Activated naive CD8-positive, alpha-beta T cell treated with anti-CD3 and anti-CD28 coated beads, Interleukin-2, amount 50 U/mL, for 24 hours (primary cell): ENCODE data around the gene FUT4.
A peak's percentile ranks its signal among the peaks of the same experiment; 100 is the strongest.
"Not testable (repeated sequence)": the region's sequence is repeated elsewhere in the genome, so short reads cannot be mapped to it uniquely, and the experiment has no call there.

ENCODE experiments used
- ATAC-seq: fragments of 150-1000 bp; cut with Tn5 transposase; one replicate; pipeline ENCODE4 v1.10.0; 2021
- DNase-seq: peaks from one replicate; pipeline ENCODE4 v3.0.0; 2021
- H3K27ac Mint-ChIP-seq: one replicate; pipeline ENCODE4 v1.8.0; 2021; ENCODE audit warnings: mild to moderate bottlenecking, mixed read lengths
- H3K27me3 Mint-ChIP-seq: one replicate; pipeline ENCODE4 v1.8.0; 2021; ENCODE audit warnings: mixed read lengths
- H3K36me3 Mint-ChIP-seq: one replicate; pipeline ENCODE4 v1.8.0; 2021; ENCODE audit warnings: low read depth, mixed read lengths
- H3K4me1 Mint-ChIP-seq: one replicate; pipeline ENCODE4 v1.8.0; 2021; ENCODE audit warnings: mixed read lengths
- H3K4me3 Mint-ChIP-seq: one replicate; pipeline ENCODE4 v1.8.0; 2021; ENCODE audit warnings: mild to moderate bottlenecking, moderate library complexity, mixed read lengths
- H3K9me3 Mint-ChIP-seq: one replicate; pipeline ENCODE4 v1.8.0; 2021; ENCODE audit warnings: mixed read lengths

Gene FUT4

GRCh38 chr11:94543695-94544645, at the start of gene FUT4:
Gene FUT4 (plus strand): TSS chr11:94543921. CDS start chr11:94544134, 213 bp downstream.
- DNase-seq (peak; percentile 78), ATAC-seq (peak; percentile 94)
- H3K36me3 Mint-ChIP-seq: peaks cover 4% of the 10 kb centered on the region
- peak within 1 kb of the TSS; percentile 94 for H3K27ac Mint-ChIP-seq
- peaks cover 3% of the 10 kb centered on the region for H3K27me3 Mint-ChIP-seq
- H3K4me3 Mint-ChIP-seq: peak within 1 kb of the TSS; percentile 90
- H3K4me1 Mint-ChIP-seq: peaks cover 40% of the 10 kb centered on the region
- no peaks in the 10 kb centered on the region for H3K9me3 Mint-ChIP-seq

GRCh38 chr11:94494126-94494680, 49.5 kb upstream of the FUT4 start:
- H3K4me1 Mint-ChIP-seq: peaks cover 31% of the 10 kb centered on the region
- DNase-seq (no peak), ATAC-seq (peak; percentile 73)
- peak overlapping the region; percentile 93 for H3K4me3 Mint-ChIP-seq
- no peaks in the 10 kb centered on the region for H3K9me3 Mint-ChIP-seq
- H3K27me3 Mint-ChIP-seq: no peaks in the 10 kb centered on the region
- peak overlapping the region; percentile 96 for H3K27ac Mint-ChIP-seq
- H3K36me3 Mint-ChIP-seq: peaks cover 31% of the 10 kb centered on the region

- Mint-ChIP-seq H3K36me3 (peaks cover 23% of the 10 kb centered on the region), H3K9me3 (no peaks in the 10 kb centered on the region), H3K4me1 (peaks cover 6% of the 10 kb centered on the region), H3K27ac (no peak overlapping the region), H3K27me3 (no peaks in the 10 kb centered on the region), H3K4me3 (no peak overlapping the region)
- DNase-seq (no peak), ATAC-seq (no peak)
These were observed 43.5 kb upstream of the FUT4 start for GRCh38 chr11:94500181-94500580.

- Mint-ChIP-seq H3K27me3 (no peaks in the 10 kb centered on the region), H3K27ac (no peak overlapping the region), H3K9me3 (no peaks in the 10 kb centered on the region), H3K36me3 (peaks cover 22% of the 10 kb centered on the region), H3K4me3 (no peak overlapping the region), H3K4me1 (no peaks in the 10 kb centered on the region)
- DNase-seq (no peak), ATAC-seq (no peak)
These were observed 42.2 kb upstream of the FUT4 start for GRCh38 chr11:94501522-94501921.

- Mint-ChIP-seq H3K36me3 (peaks cover 2% of the 10 kb centered on the region), H3K4me3 (no peak overlapping the region), H3K27me3 (no peaks in the 10 kb centered on the region), H3K9me3 (no peaks in the 10 kb centered on the region), H3K27ac (no peak overlapping the region), H3K4me1 (no peaks in the 10 kb centered on the region)
- no peak for DNase-seq
- peak; percentile 43 for ATAC-seq
These were observed 38.9 kb upstream of the FUT4 start for GRCh38 chr11:94504689-94505293.

GRCh38 chr11:94506513-94506912, 37.2 kb upstream of the FUT4 start:
- not testable (repeated sequence) for DNase-seq

GRCh38 chr11:94507485-94507884, 36.2 kb upstream of the FUT4 start:
- H3K36me3 Mint-ChIP-seq: no peaks in the 10 kb centered on the region
- H3K27ac Mint-ChIP-seq: no peak overlapping the region
- peaks cover 8% of the 10 kb centered on the region for H3K4me1 Mint-ChIP-seq
- peaks cover 15% of the 10 kb centered on the region for H3K27me3 Mint-ChIP-seq
- DNase-seq (no peak), ATAC-seq (no peak)
- H3K9me3 Mint-ChIP-seq: no peaks in the 10 kb centered on the region
- no peak overlapping the region for H3K4me3 Mint-ChIP-seq

More at GRCh38 chr11:94506513-94506912, 37.2 kb upstream of the FUT4 start:
- not testable (repeated sequence) for H3K9me3 Mint-ChIP-seq, H3K4me3 Mint-ChIP-seq, ATAC-seq, H3K27me3 Mint-ChIP-seq, H3K36me3 Mint-ChIP-seq, H3K27ac Mint-ChIP-seq, H3K4me1 Mint-ChIP-seq

- Mint-ChIP-seq H3K27ac (no peak within 1 kb of the TSS), H3K4me1 (peaks cover 15% of the 10 kb centered on the region), H3K36me3 (no peaks in the 10 kb centered on the region), H3K4me3 (peak within 1 kb of the TSS; percentile 70), H3K27me3 (peaks cover 27% of the 10 kb centered on the region), H3K9me3 (no peaks in the 10 kb centered on the region)
- DNase-seq: peak; percentile 60
- ATAC-seq: peak; percentile 91
These were observed 31.6 kb upstream of the FUT4 start, which contains the start of gene C11orf97 for GRCh38 chr11:94511932-94512781. Gene C11orf97 (plus strand): TSS chr11:94512461. CDS start chr11:94512529, 68 bp downstream.

GRCh38 chr11:94513091-94513490, 30.6 kb upstream of the FUT4 start:
- ATAC-seq: no peak

GRCh38 chr11:94515398-94515797, 28.3 kb upstream of the FUT4 start:
- no peak for DNase-seq
- no peak for ATAC-seq
- H3K4me3 Mint-ChIP-seq: no peak overlapping the region
- peaks cover 15% of the 10 kb centered on the region for H3K4me1 Mint-ChIP-seq
- no peaks in the 10 kb centered on the region for H3K9me3 Mint-ChIP-seq
- no peaks in the 10 kb centered on the region for H3K36me3 Mint-ChIP-seq
- peaks cover 29% of the 10 kb centered on the region for H3K27me3 Mint-ChIP-seq
- no peak overlapping the region for H3K27ac Mint-ChIP-seq

More at GRCh38 chr11:94513091-94513490, 30.6 kb upstream of the FUT4 start:
- peaks cover 29% of the 10 kb centered on the region for H3K27me3 Mint-ChIP-seq
- H3K9me3 Mint-ChIP-seq: no peaks in the 10 kb centered on the region
- no peak overlapping the region for H3K27ac Mint-ChIP-seq
- H3K36me3 Mint-ChIP-seq: no peaks in the 10 kb centered on the region
- H3K4me3 Mint-ChIP-seq: no peak overlapping the region
- peaks cover 15% of the 10 kb centered on the region for H3K4me1 Mint-ChIP-seq
- DNase-seq: no peak

- no peak overlapping the region for H3K4me3 Mint-ChIP-seq
- ATAC-seq (no peak), DNase-seq (no peak)
- H3K36me3 Mint-ChIP-seq: no peaks in the 10 kb centered on the region
- no peaks in the 10 kb centered on the region for H3K9me3 Mint-ChIP-seq
- H3K27me3 Mint-ChIP-seq: peaks cover 19% of the 10 kb centered on the region
- no peak overlapping the region for H3K27ac Mint-ChIP-seq
- peaks cover 15% of the 10 kb centered on the region for H3K4me1 Mint-ChIP-seq
These were observed 27.0 kb upstream of the FUT4 start for GRCh38 chr11:94516725-94517124.

GRCh38 chr11:94518300-94518699, 25.4 kb upstream of the FUT4 start:
- Mint-ChIP-seq H3K4me3 (no peak overlapping the region), H3K27ac (no peak overlapping the region), H3K4me1 (no peaks in the 10 kb centered on the region), H3K9me3 (no peaks in the 10 kb centered on the region), H3K27me3 (peaks cover 11% of the 10 kb centered on the region), H3K36me3 (no peaks in the 10 kb centered on the region)
- DNase-seq: no peak
- ATAC-seq: no peak

- Mint-ChIP-seq H3K4me3 (no peak overlapping the region), H3K4me1 (no peaks in the 10 kb centered on the region), H3K36me3 (no peaks in the 10 kb centered on the region), H3K9me3 (no peaks in the 10 kb centered on the region), H3K27me3 (peaks cover 11% of the 10 kb centered on the region), H3K27ac (no peak overlapping the region)
- DNase-seq (no peak), ATAC-seq (no peak)
These were observed 24.1 kb upstream of the FUT4 start for GRCh38 chr11:94519478-94520084.

- Mint-ChIP-seq H3K4me3 (no peak overlapping the region), H3K27ac (no peak overlapping the region), H3K4me1 (no peaks in the 10 kb centered on the region), H3K9me3 (no peaks in the 10 kb centered on the region), H3K36me3 (no peaks in the 10 kb centered on the region), H3K27me3 (peaks cover 2% of the 10 kb centered on the region)
- DNase-seq (no peak), ATAC-seq (no peak)
These were observed 22.0 kb upstream of the FUT4 start for GRCh38 chr11:94521684-94522083.
